G401.6 (cell line): Measurements from ENCODE around the gene APOBEC3G.

Experiments
- FAIRE-seq: peaks from 2 replicates; lab custom pipeline; 2012; peaks lifted over from hg19 to GRCh38; lab: Jason Lieb, UNC

The APOBEC3G gene

GRCh38 chr22:39092111-39092862, 15.2 kb downstream of the APOBEC3G start:
- FAIRE-seq = no peak

- FAIRE-seq = no peak
Measured at GRCh38 chr22:39094717-39095389, 17.8 kb downstream of the APOBEC3G start.

GRCh38 chr22:39095971-39096370, 18.9 kb downstream of the APOBEC3G start:
- FAIRE-seq = no peak

- FAIRE-seq = peak; percentile 63
Measured at GRCh38 chr22:39097098-39098020, 20.3 kb downstream of the APOBEC3G start, which contains the start of gene APOBEC3H. Gene APOBEC3H, plus strand, starts transcription at chr22:39097244. Its CDS starts 3,035 bp downstream, at chr22:39100279.

- FAIRE-seq = peak; percentile 89
Measured at GRCh38 chr22:39098026-39098425, 21.0 kb downstream of the APOBEC3G start.

- FAIRE-seq = no peak
Measured at GRCh38 chr22:39098576-39098975, 21.5 kb downstream of the APOBEC3G start.

- no peak for FAIRE-seq
Measured at GRCh38 chr22:39101226-39101625, 24.2 kb downstream of the APOBEC3G start.

- no peak for FAIRE-seq
Measured at GRCh38 chr22:39103431-39103830, 26.4 kb downstream of the APOBEC3G start.

- FAIRE-seq = no peak
Measured at GRCh38 chr22:39106326-39106725, 29.3 kb downstream of the APOBEC3G start.

GRCh38 chr22:39108487-39108886, 31.4 kb downstream of the APOBEC3G start:
- no peak for FAIRE-seq

- FAIRE-seq = no peak
Measured at GRCh38 chr22:39109361-39109760, 32.3 kb downstream of the APOBEC3G start.

- FAIRE-seq = no peak
Measured at GRCh38 chr22:39110631-39111561, 33.8 kb downstream of the APOBEC3G start.

GRCh38 chr22:39114112-39114511, 37.0 kb downstream of the APOBEC3G start:
- FAIRE-seq = no peak

- no peak for FAIRE-seq
Measured at GRCh38 chr22:39115570-39115969, 38.5 kb downstream of the APOBEC3G start.

- no peak for FAIRE-seq
Measured at GRCh38 chr22:39115977-39116621, 39.0 kb downstream of the APOBEC3G start.

GRCh38 chr22:39117585-39118191, 40.6 kb downstream of the APOBEC3G start:
- FAIRE-seq = peak; percentile 60

- FAIRE-seq = no peak
Measured at GRCh38 chr22:39120983-39121382, 43.9 kb downstream of the APOBEC3G start.

- FAIRE-seq = no peak
Measured at GRCh38 chr22:39122772-39123470, 45.8 kb downstream of the APOBEC3G start.

GRCh38 chr22:39123751-39124581, 46.9 kb downstream of the APOBEC3G start:
- no peak for FAIRE-seq
